ENCODE results near the gene SPACA6. TPM values are rescaled to one million over a fixed set of nuclear protein-coding genes. Genes with fewer than 3 reads are reported as not detected.

The SPACA6 gene
- total RNA-seq, 4 donors from 2014 or later, result 9.7 to 112 (median 22.5) TPM

DNA sequence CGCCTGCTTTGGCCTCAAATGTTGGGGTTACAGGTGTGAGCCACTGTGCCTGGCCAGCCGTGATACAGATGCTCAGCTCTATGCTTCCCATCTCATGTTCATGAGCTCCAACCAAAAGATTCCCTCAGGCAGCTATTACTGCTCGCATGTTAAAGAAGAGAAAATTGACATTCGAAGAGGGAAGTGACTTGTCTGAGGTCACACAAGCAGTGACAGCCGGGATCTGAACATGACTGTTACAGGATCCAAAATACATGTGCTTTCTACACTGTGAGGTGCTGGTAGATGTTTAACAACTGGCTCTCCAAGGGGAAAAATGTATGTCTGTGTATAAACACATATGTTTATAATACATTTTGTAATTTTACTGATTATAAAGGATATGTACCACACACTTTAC, 47.2 kb downstream of the SPACA6 start:
- no peaks in the 10 kb centered on the region for H3K36me3 ChIP-seq
- no peak for DNase-seq
- TF ChIP-seq CTCF (IDR thresholded peaks at IDR 0.05) (no peak), POLR2A (IDR thresholded peaks at IDR 0.05) (no peak)
- intact Hi-C loops (cut with DNase I; ENCODE audit: low total_unique reads), result no loop called here
- H3K27ac ChIP-seq, result no peak overlapping the region
- H3K9me3 ChIP-seq, result no peaks in the 10 kb centered on the region
- H3K4me1 ChIP-seq, result no peaks in the 10 kb centered on the region
- H3K4me3 ChIP-seq, result no peak overlapping the region
- no peaks in the 10 kb centered on the region for H3K27me3 ChIP-seq

GRCh38 chr19:51742789-51743188, 49.7 kb downstream of the SPACA6 start:
- Histone ChIP-seq H3K4me3 (no peak overlapping the region), H3K27me3 (no peaks in the 10 kb centered on the region), H3K9me3 (no peaks in the 10 kb centered on the region), H3K27ac (no peak overlapping the region), H3K4me1 (no peaks in the 10 kb centered on the region), H3K36me3 (no peaks in the 10 kb centered on the region)
- DNase-seq, result no peak
- intact Hi-C loops (cut with DNase I; ENCODE audit: low total_unique reads), result no loop called here
- TF ChIP-seq POLR2A (IDR thresholded peaks at IDR 0.05) (no peak), CTCF (IDR thresholded peaks at IDR 0.05) (no peak)

- intact Hi-C loops (cut with DNase I; ENCODE audit: low total_unique reads), result no loop called here
- Histone ChIP-seq H3K36me3 (no peaks in the 10 kb centered on the region), H3K4me3 (no peak overlapping the region), H3K4me1 (no peaks in the 10 kb centered on the region), H3K27me3 (no peaks in the 10 kb centered on the region), H3K27ac (no peak overlapping the region), H3K9me3 (no peaks in the 10 kb centered on the region)
- no peak for DNase-seq
- TF ChIP-seq CTCF (IDR thresholded peaks at IDR 0.05) (no peak), POLR2A (IDR thresholded peaks at IDR 0.05) (no peak)
Measured at GRCh38 chr19:51743405-51743804, 50.3 kb downstream of the SPACA6 start.

DNA sequence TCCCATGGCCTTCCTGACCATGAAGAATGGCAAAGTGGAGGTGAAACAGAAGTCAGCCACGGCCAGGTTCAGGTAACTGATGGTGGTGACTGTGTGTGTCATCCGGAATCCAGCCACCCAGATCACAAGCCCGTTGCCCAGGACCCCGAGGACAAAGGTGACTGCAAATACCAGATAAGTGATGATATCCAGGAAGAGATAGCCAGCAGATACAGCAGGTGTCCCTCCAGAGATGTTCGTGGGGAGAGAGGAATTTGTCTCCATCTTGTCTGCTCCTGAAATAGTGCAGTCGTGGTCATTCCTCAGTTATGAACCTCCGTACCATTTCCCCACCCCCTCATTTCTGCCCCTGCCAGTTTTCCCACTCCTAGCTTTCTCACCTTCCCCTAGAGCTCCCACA, 53.6 kb downstream of the SPACA6 start:
- intact Hi-C loops (cut with DNase I; ENCODE audit: low total_unique reads), result no loop called here
- no peaks in the 10 kb centered on the region for H3K9me3 ChIP-seq
- H3K4me3 ChIP-seq, result no peak overlapping the region
- H3K27me3 ChIP-seq, result no peaks in the 10 kb centered on the region
- no peaks in the 10 kb centered on the region for H3K36me3 ChIP-seq
- no peak for DNase-seq
- H3K27ac ChIP-seq, result no peak overlapping the region
- TF ChIP-seq POLR2A (IDR thresholded peaks at IDR 0.05), result no peak
- TF ChIP-seq CTCF (IDR thresholded peaks at IDR 0.05), result no peak
- H3K4me1 ChIP-seq, result no peaks in the 10 kb centered on the region

DNA sequence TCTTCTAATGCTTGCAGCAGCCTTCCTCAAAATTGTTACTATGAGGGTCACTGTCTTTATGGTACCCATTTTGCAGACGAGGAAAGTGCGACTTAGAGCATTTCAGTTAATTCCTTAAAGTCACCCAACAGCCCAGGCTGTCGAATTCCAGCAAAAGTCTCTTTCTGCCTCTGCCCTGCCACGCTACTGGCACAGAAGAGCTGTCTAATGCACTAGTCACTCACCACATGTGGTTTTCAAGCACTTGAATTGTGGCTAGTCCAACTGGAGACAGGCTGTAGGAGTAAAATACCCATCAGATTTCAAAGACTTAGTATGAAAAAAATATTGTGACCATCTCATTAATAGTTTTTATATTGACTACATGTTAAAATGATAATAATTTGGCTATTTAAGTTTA, 56.8 kb downstream of the SPACA6 start:
- no peak for DNase-seq
- Histone ChIP-seq H3K9me3 (no peaks in the 10 kb centered on the region), H3K27me3 (no peaks in the 10 kb centered on the region), H3K36me3 (no peaks in the 10 kb centered on the region), H3K4me1 (no peaks in the 10 kb centered on the region), H3K27ac (no peak overlapping the region), H3K4me3 (no peak overlapping the region)
- TF ChIP-seq CTCF (IDR thresholded peaks at IDR 0.05) (no peak), POLR2A (IDR thresholded peaks at IDR 0.05) (no peak)
- intact Hi-C loops (cut with DNase I; ENCODE audit: low total_unique reads), result no loop called here

All from uterus (tissue), 4 donors.